Breast epithelium (tissue), 4 donors: ENCODE measurements around the gene ATP8A1. TPM values are rescaled to one million over a fixed set of nuclear protein-coding genes. Genes with fewer than 3 reads are reported as not detected.

Experiments
- DNase-seq, 2 donors: peaks; one replicate each; pipeline ENCODE4 v3.0.0-alpha.2; 2019; ENCODE audit warnings: low spot score in 2 of 2
- H3K27ac ChIP-seq, 2 donors: fragments of 200-600 bp; sonication (generic) in 1 of 2; one replicate each; pipeline ENCODE4 v1.5.1; 2016 to 2019; ENCODE audit warnings: mild to moderate bottlenecking in 1 of 2
- H3K27me3 ChIP-seq, 2 donors: fragments of 200-600 bp; sonication (generic) in 1 of 2; one replicate each; pipeline versions ENCODE4 v1.5.1 to v1.6.0; 2017 to 2019; ENCODE audit warnings: control low read depth in 1 of 2, mild to moderate bottlenecking in 1 of 2
- H3K36me3 ChIP-seq: fragments of 200-600 bp; one replicate; pipeline ENCODE4 v1.5.1; 2019
- H3K4me1 ChIP-seq, 2 donors: fragments of 200-600 bp; sonication (generic); one replicate each; pipeline ENCODE4 v1.5.1; 2016 to 2019; ENCODE audit warnings: control low read depth in 1 of 2
- H3K4me3 ChIP-seq, 3 donors: fragments of 200-600 bp; sonication (generic); 1 replicate in 2 of 3; 2 replicates in 1 of 3; pipeline ENCODE4 v1.5.1; 2016 to 2019; ENCODE audit warnings: mild to moderate bottlenecking in 3 of 3, moderate library complexity in 2 of 3
- H3K9me3 ChIP-seq, 2 donors: fragments of 200-600 bp; sonication (generic) in 1 of 2; one replicate each; pipeline ENCODE4 v1.5.1; 2016 to 2019; ENCODE audit warnings: control low read depth in 1 of 2
- POLR2A ChIP-seq: fragments of 450-650 bp; IDR thresholded peaks from one replicate; pipeline ENCODE4 v1.6.1; 2016; ENCODE audit warnings: antibody characterized with exemption, mild to moderate bottlenecking, moderate library complexity
- POLR2AphosphoS5 ChIP-seq, 3 donors: sonication (generic); formaldehyde crosslinking; IDR thresholded peaks; one replicate each; pipeline ENCODE4 v1.6.1; 2017; ENCODE audit warnings: antibody characterized with exemption in 3 of 3
- intact Hi-C: fragments of 100-400 bp; cut with DNase I; formaldehyde crosslinking; loops from one replicate; pipeline ENCODE4 v1.15.1; 2023; ENCODE audit warnings: low total_unique reads
- total RNA-seq, 3 donors: library from RNA; depleted of rRNA; stranded (reverse); fragments of >200 nt; gene quantifications; one replicate each; pipeline ENCODE4 v1.1.0, GENCODE V29; 2016
- TF ChIP-seq, protein P1 (sequence below), 3 donors: fragments of 450-650 bp; IDR thresholded peaks; one replicate each; pipeline ENCODE4 v1.5.1; 2016 to 2017; ENCODE audit warnings: antibody characterized with exemption in 3 of 3, mild to moderate bottlenecking in 3 of 3, moderate library complexity in 3 of 3

Gene ATP8A1
- total RNA-seq, 3 donors from 2014 or later, result 12.2 to 17.0 (median 14.8) TPM

DNA sequence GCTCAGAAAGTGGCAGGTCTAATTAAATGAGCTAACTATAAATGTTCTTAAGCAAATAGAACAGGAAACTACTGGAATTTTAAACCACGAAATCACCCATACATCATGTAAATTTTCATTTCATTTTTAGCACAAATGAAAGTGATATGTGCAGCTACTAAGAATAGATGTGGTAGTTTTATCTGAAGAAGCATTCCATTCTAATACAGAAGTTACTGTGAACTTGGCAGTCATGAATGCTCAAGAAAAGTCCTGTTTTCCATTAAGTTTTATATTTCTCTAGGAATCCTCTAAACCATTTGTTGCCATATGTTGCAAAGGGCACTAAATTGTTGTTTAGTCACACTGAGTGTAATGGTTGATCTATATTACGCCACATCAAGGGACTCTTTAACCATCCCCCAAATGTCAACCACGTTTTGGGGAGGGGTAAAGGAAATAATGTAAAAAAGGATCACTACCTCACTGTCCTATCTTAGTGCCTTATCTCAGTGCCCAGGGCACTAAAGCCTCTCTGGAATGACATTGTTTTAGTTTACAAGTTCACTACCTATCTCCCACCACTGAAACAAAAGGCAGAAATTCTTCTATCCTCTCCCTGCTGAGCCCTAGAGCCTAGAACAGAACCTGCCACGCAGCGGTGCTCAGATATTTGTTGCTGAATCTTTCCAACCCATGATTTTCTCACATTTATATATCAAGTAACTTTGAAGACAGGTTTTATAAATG is 141.6 kb downstream of the ATP8A1 start:
- Histone ChIP-seq H3K27me3 (no peaks in the 10 kb centered on the region), H3K9me3 (no peaks in the 10 kb centered on the region), H3K4me1 (no peaks in the 10 kb centered on the region), H3K36me3 (no peaks in the 10 kb centered on the region), H3K27ac (no peak overlapping the region), H3K4me3 (no peak overlapping the region)
- TF ChIP-seq, protein P1, sequence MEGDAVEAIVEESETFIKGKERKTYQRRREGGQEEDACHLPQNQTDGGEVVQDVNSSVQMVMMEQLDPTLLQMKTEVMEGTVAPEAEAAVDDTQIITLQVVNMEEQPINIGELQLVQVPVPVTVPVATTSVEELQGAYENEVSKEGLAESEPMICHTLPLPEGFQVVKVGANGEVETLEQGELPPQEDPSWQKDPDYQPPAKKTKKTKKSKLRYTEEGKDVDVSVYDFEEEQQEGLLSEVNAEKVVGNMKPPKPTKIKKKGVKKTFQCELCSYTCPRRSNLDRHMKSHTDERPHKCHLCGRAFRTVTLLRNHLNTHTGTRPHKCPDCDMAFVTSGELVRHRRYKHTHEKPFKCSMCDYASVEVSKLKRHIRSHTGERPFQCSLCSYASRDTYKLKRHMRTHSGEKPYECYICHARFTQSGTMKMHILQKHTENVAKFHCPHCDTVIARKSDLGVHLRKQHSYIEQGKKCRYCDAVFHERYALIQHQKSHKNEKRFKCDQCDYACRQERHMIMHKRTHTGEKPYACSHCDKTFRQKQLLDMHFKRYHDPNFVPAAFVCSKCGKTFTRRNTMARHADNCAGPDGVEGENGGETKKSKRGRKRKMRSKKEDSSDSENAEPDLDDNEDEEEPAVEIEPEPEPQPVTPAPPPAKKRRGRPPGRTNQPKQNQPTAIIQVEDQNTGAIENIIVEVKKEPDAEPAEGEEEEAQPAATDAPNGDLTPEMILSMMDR (IDR thresholded peaks at IDR 0.05), result no peak
- TF ChIP-seq POLR2A, result no peak
- no peak for TF ChIP-seq POLR2AphosphoS5 (IDR thresholded peaks at IDR 0.05)
- intact Hi-C loops, result no loop called here
- DNase-seq, result no peak

DNA sequence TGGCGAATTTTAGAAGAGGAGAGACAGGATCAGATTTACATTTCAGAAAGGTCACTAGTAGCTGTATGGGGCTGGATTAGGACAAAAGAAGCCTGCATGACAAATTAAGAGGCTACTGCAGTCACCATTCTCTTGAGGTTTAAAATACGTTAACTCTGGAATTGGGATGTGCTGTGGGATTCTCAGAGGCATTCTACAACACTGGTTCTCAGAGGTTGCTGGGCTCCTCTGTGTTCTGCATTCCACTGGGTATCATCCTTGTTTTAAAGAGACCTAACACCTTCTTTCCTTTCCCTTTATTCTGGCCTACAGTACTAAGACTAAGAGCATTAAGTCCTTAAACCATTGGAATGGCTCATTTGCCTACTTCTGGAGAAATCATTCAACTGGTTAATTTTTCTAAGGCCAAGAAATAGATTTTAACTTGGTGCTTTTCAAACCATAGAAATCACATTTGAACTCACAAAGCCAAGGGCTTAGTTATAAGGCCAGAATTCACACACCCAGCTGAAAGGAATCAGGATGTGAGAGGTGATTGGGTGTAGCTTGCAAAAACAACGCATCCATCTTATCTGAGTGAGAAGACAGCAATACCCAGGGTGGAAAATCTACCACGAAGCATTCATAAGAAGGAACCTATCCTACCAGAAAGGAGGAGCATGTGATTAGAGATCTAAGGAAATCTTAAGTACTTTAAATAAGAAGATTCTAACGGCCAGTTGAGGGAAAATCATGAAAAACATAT is 143.0 kb downstream of the ATP8A1 start:
- H3K36me3 ChIP-seq, result no peaks in the 10 kb centered on the region
- no peak overlapping the region for H3K4me3 ChIP-seq
- H3K27ac ChIP-seq, result no peak overlapping the region
- H3K9me3 ChIP-seq, result no peaks in the 10 kb centered on the region
- no peak for DNase-seq
- H3K27me3 ChIP-seq, result no peaks in the 10 kb centered on the region
- H3K4me1 ChIP-seq, result no peaks in the 10 kb centered on the region
- TF ChIP-seq POLR2A, result no peak
- no peak for TF ChIP-seq POLR2AphosphoS5 (IDR thresholded peaks at IDR 0.05)
- TF ChIP-seq, protein P1 (IDR thresholded peaks at IDR 0.05), result no peak
- intact Hi-C loops, result no loop called here

DNA sequence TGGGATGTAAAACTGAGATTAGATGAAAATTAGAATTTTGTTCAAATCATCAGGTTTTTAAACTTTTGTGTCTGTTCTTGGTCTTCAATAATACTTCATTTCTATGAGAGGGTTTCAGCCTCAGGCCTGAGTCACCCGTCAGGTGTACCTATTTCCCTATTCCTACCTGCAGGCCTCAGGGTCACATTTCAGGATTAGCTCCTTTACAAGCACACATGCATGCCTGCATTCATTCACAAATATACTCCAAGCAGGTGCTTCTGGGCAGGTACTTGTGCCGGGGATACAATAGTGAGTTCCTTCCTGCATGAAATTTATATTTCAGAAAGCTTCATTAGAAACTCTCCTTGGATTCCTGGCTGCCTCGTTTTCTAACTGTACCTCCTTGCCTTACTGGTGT is 144.7 kb downstream of the ATP8A1 start:
- Histone ChIP-seq H3K9me3 (no peaks in the 10 kb centered on the region), H3K36me3 (no peaks in the 10 kb centered on the region), H3K27me3 (no peaks in the 10 kb centered on the region), H3K4me1 (no peaks in the 10 kb centered on the region), H3K4me3 (no peak overlapping the region), H3K27ac (no peak overlapping the region)
- intact Hi-C loops, result no loop called here
- TF ChIP-seq, protein P1 (IDR thresholded peaks at IDR 0.05), result no peak
- no peak for TF ChIP-seq POLR2A
- no peak for TF ChIP-seq POLR2AphosphoS5 (IDR thresholded peaks at IDR 0.05)
- DNase-seq, result no peak

DNA sequence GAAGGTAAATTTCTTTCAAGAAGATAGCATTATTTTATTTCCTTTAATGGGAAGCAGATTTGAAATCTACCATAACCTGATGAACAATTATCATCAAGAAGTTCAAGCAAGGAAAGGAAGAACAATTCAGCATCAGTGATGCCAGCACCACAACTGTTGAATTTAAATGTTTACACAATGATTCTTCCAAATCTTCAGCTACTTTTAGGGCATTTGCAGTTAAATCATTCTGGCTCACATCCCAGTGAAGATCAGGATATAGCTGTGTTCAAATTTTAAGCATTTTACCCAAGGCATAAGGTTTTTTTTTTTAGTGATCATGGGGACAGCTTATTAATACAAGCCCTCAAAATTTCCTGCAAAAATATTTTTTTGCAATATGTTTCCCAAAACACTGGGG is 146.7 kb downstream of the ATP8A1 start:
- Histone ChIP-seq H3K9me3 (no peaks in the 10 kb centered on the region), H3K4me1 (no peaks in the 10 kb centered on the region), H3K27me3 (no peaks in the 10 kb centered on the region), H3K4me3 (no peak overlapping the region), H3K36me3 (no peaks in the 10 kb centered on the region), H3K27ac (no peak overlapping the region)
- TF ChIP-seq POLR2A, result no peak
- no peak for TF ChIP-seq POLR2AphosphoS5 (IDR thresholded peaks at IDR 0.05)
- TF ChIP-seq, protein P1 (IDR thresholded peaks at IDR 0.05), result no peak
- intact Hi-C loops, result no loop called here
- DNase-seq, result no peak
